ENCODE results near the gene PLA2G2F. TPM values are rescaled to one million over a fixed set of nuclear protein-coding genes. Genes with fewer than 3 reads are reported as not detected.

PLA2G2F gene
- total RNA-seq, 1 donor: not detected

GRCh38 chr1:20093303-20093702, 45.8 kb upstream of the PLA2G2F start:
- Histone ChIP-seq H2AFZ (ENCODE audit: low read length) (no peak overlapping the region), H3K27ac (ENCODE audit: low read depth, low read length) (no peak overlapping the region), H3K79me2 (ENCODE audit: insufficient read depth, low read length) (no peaks in the 10 kb centered on the region), H3K4me3 (ENCODE audit: insufficient read depth, low read length) (no peak overlapping the region), H3K4me1 (ENCODE audit: insufficient read depth, low read length) (no peaks in the 10 kb centered on the region), H3K36me3 (ENCODE audit: insufficient read depth, low read length) (no peaks in the 10 kb centered on the region), H3K27me3 (ENCODE audit: insufficient read depth, low read length) (peaks cover 32% of the 10 kb centered on the region), H4K20me1 (ENCODE audit: insufficient read depth, low read length) (no peaks in the 10 kb centered on the region), H3K9me3 (ENCODE audit: low read depth, low read length) (no peaks in the 10 kb centered on the region), H3K4me2 (ENCODE audit: insufficient read depth, low read length) (no peak overlapping the region)
- no peak for TF ChIP-seq CTCF (IDR thresholded peaks at IDR 0.05; ENCODE audit: extremely low read depth, low read depth, low read length)
- DNase-seq (ENCODE audit: insufficient read length, low spot score, missing footprints): no peak

GRCh38 chr1:20093940-20094391, 45.2 kb upstream of the PLA2G2F start:
- H3K79me2 ChIP-seq (ENCODE audit: insufficient read depth, low read length): no peaks in the 10 kb centered on the region
- H3K4me3 ChIP-seq (ENCODE audit: insufficient read depth, low read length): no peak overlapping the region
- H4K20me1 ChIP-seq (ENCODE audit: insufficient read depth, low read length): no peaks in the 10 kb centered on the region
- H3K36me3 ChIP-seq (ENCODE audit: insufficient read depth, low read length): no peaks in the 10 kb centered on the region
- no peak overlapping the region for H3K4me2 ChIP-seq (ENCODE audit: insufficient read depth, low read length)
- H3K27me3 ChIP-seq (ENCODE audit: insufficient read depth, low read length): peaks cover 37% of the 10 kb centered on the region
- no peak for DNase-seq (ENCODE audit: insufficient read length, low spot score, missing footprints)
- H2AFZ ChIP-seq (ENCODE audit: low read length): no peak overlapping the region
- no peaks in the 10 kb centered on the region for H3K9me3 ChIP-seq (ENCODE audit: low read depth, low read length)
- H3K27ac ChIP-seq (ENCODE audit: low read depth, low read length): no peak overlapping the region
- H3K4me1 ChIP-seq (ENCODE audit: insufficient read depth, low read length): no peaks in the 10 kb centered on the region
- no peak for TF ChIP-seq CTCF (IDR thresholded peaks at IDR 0.05; ENCODE audit: extremely low read depth, low read depth, low read length)

- Histone ChIP-seq H3K27ac (ENCODE audit: low read depth, low read length) (no peak overlapping the region), H3K79me2 (ENCODE audit: insufficient read depth, low read length) (no peaks in the 10 kb centered on the region), H4K20me1 (ENCODE audit: insufficient read depth, low read length) (no peaks in the 10 kb centered on the region), H3K9me3 (ENCODE audit: low read depth, low read length) (no peaks in the 10 kb centered on the region), H3K4me1 (ENCODE audit: insufficient read depth, low read length) (no peaks in the 10 kb centered on the region), H3K27me3 (ENCODE audit: insufficient read depth, low read length) (peaks cover 37% of the 10 kb centered on the region), H3K4me3 (ENCODE audit: insufficient read depth, low read length) (no peak overlapping the region), H3K36me3 (ENCODE audit: insufficient read depth, low read length) (no peaks in the 10 kb centered on the region), H3K4me2 (ENCODE audit: insufficient read depth, low read length) (no peak overlapping the region), H2AFZ (ENCODE audit: low read length) (no peak overlapping the region)
- peak; percentile 68 for DNase-seq (ENCODE audit: insufficient read length, low spot score, missing footprints)
- no peak for TF ChIP-seq CTCF (IDR thresholded peaks at IDR 0.05; ENCODE audit: extremely low read depth, low read depth, low read length)
Observed at GRCh38 chr1:20095564-20096434, 43.3 kb upstream of the PLA2G2F start.

GRCh38 chr1:20096840-20097447, 42.2 kb upstream of the PLA2G2F start:
- no peak overlapping the region for H3K4me3 ChIP-seq (ENCODE audit: insufficient read depth, low read length)
- no peak overlapping the region for H3K4me2 ChIP-seq (ENCODE audit: insufficient read depth, low read length)
- no peaks in the 10 kb centered on the region for H3K36me3 ChIP-seq (ENCODE audit: insufficient read depth, low read length)
- no peak for TF ChIP-seq CTCF (IDR thresholded peaks at IDR 0.05; ENCODE audit: extremely low read depth, low read depth, low read length)
- H4K20me1 ChIP-seq (ENCODE audit: insufficient read depth, low read length): no peaks in the 10 kb centered on the region
- no peak overlapping the region for H2AFZ ChIP-seq (ENCODE audit: low read length)
- no peaks in the 10 kb centered on the region for H3K4me1 ChIP-seq (ENCODE audit: insufficient read depth, low read length)
- no peak overlapping the region for H3K27ac ChIP-seq (ENCODE audit: low read depth, low read length)
- DNase-seq (ENCODE audit: insufficient read length, low spot score, missing footprints): no peak
- no peaks in the 10 kb centered on the region for H3K9me3 ChIP-seq (ENCODE audit: low read depth, low read length)
- H3K79me2 ChIP-seq (ENCODE audit: insufficient read depth, low read length): no peaks in the 10 kb centered on the region
- peaks cover 33% of the 10 kb centered on the region for H3K27me3 ChIP-seq (ENCODE audit: insufficient read depth, low read length)

Measured in osteoblast (primary cell).